PC-3 (cell line): Measurements from ENCODE around the gene TMEM37.

ENCODE experiments used
- EZH2 ChIP-seq: fragments of 300-600 bp; sonication (generic); IDR thresholded peaks from one replicate; pipeline ENCODE4 v1.6.1; 2017; ENCODE audit warnings: antibody characterized with exemption, mild to moderate bottlenecking, low read length; ENCODE audit not compliant: unreplicated experiment
- EZH2phosphoT487 ChIP-seq: fragments of 300-600 bp; sonication (generic); IDR thresholded peaks from 2 replicates; pipeline ENCODE4 v1.6.1; 2018; ENCODE audit warnings: mild to moderate bottlenecking, antibody characterized with exemption, low read length, borderline replicate concordance
- TF ChIP-seq, protein P1 (sequence below): fragments of 300-600 bp; sonication (generic); conservative IDR thresholded peaks from 2 replicates; pipeline ENCODE4 v1.5.1; 2017; ENCODE audit warnings: antibody characterized with exemption, low read depth, mild to moderate bottlenecking, low read length

DNA sequence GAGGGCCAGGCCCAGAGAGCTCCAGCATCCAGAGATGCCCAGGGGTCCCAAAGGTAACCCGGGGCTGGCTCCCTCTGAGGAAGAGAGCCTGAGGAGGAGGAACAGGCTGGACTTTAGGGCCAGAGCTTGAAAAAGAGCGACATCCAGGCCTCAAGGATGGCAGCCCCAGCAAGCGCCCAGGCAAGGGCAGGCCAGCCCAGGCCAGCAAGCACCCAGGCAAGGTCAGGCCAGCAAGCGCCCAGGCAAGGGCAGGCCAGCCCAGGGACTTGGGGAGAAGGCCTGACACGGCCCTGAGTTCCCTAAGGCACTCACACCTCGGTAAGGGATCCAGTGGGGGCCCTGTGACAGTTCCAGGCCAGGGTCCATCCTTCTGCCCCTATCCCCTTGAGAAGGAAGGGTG is 34.5 kb upstream of the TMEM37 start:
- TF ChIP-seq, protein P1, sequence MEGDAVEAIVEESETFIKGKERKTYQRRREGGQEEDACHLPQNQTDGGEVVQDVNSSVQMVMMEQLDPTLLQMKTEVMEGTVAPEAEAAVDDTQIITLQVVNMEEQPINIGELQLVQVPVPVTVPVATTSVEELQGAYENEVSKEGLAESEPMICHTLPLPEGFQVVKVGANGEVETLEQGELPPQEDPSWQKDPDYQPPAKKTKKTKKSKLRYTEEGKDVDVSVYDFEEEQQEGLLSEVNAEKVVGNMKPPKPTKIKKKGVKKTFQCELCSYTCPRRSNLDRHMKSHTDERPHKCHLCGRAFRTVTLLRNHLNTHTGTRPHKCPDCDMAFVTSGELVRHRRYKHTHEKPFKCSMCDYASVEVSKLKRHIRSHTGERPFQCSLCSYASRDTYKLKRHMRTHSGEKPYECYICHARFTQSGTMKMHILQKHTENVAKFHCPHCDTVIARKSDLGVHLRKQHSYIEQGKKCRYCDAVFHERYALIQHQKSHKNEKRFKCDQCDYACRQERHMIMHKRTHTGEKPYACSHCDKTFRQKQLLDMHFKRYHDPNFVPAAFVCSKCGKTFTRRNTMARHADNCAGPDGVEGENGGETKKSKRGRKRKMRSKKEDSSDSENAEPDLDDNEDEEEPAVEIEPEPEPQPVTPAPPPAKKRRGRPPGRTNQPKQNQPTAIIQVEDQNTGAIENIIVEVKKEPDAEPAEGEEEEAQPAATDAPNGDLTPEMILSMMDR: no peak
- TF ChIP-seq EZH2: no peak
- TF ChIP-seq EZH2phosphoT487: no peak
